Heart right ventricle (tissue), 16 donors: Measurements from ENCODE around the gene ZNF362. TPM values are rescaled to one million over a fixed set of nuclear protein-coding genes. Genes with fewer than 3 reads are reported as not detected.

ENCODE experiments used
- ATAC-seq, 8 donors: fragments of 200-7000 bp; cut with Tn5 transposase; one replicate each; pipeline ENCODE4 v1.9.1; 2020; ENCODE audit warnings: mild to moderate bottlenecking in 8 of 8, moderate library complexity in 8 of 8, moderate number of reproducible peaks in 1 of 8
- DNase-seq, 2 donors: peaks; one replicate each; pipeline ENCODE4 v3.0.0-alpha.2; 2020
- H3K27ac ChIP-seq, 10 donors: fragments of 200-600 bp; sonication (generic) in 2 of 10; one replicate each; pipeline versions ENCODE4 v1.5.0 to v1.8.0; 2020 to 2022; ENCODE audit warnings: mild to moderate bottlenecking in 3 of 10
- H3K27me3 ChIP-seq, 7 donors: fragments of 200-600 bp; one replicate each; pipeline ENCODE4 v1.8.0; 2021 to 2022; ENCODE audit warnings: mild to moderate bottlenecking in 2 of 7
- H3K36me3 ChIP-seq, 9 donors: fragments of 200-600 bp; sonication (generic) in 1 of 9; one replicate each; pipeline versions ENCODE4 v1.5.0 to v1.8.0; 2020 to 2022; ENCODE audit warnings: mild to moderate bottlenecking in 2 of 9
- H3K4me1 ChIP-seq, 9 donors: fragments of 200-600 bp; sonication (generic) in 1 of 9; one replicate each; pipeline versions ENCODE4 v1.5.0 to v1.8.0; 2020 to 2022; ENCODE audit warnings: mild to moderate bottlenecking in 4 of 9
- H3K4me3 ChIP-seq, 10 donors: fragments of 200-600 bp; sonication (generic) in 2 of 10; one replicate each; pipeline versions ENCODE4 v1.5.0 to v1.8.0; 2020 to 2022; ENCODE audit warnings: mild to moderate bottlenecking in 7 of 10, moderate library complexity in 2 of 10
- H3K9me3 ChIP-seq, 11 donors: fragments of 200-600 bp in 10 of 11; sonication (generic) in 2 of 11; one replicate each; pipeline versions ENCODE4 v1.5.0 to v1.8.0; 2013 to 2022; ENCODE audit warnings: mild to moderate bottlenecking in 2 of 11, control low read depth in 1 of 11, moderate library complexity in 1 of 11
- CTCF ChIP-seq, 9 donors: fragments of 200-600 bp; sonication (generic) in 2 of 9; IDR thresholded peaks; one replicate each; pipeline versions ENCODE4 v1.5.0 to v1.8.0; 2021 to 2022; ENCODE audit warnings: antibody characterized with exemption in 9 of 9, mild to moderate bottlenecking in 5 of 9, moderate library complexity in 1 of 9
- WGBS, 2 donors: extraction: QIAGEN DNeasy Blood & Tissue Kit; methylation state at CpG; one replicate each; pipeline ENCODE4 v1.1.7; 2013; ENCODE audit warnings: inconsistent platforms in 1 of 2; 5-methylcytosine and 5-hydroxymethylcytosine counted together
- intact Hi-C, 10 donors: fragments of 100-400 bp; cut with DNase I; formaldehyde crosslinking; loops; one replicate each; pipeline versions ENCODE4 v1.11.1 to v1.14.2; 2022
- polyA plus RNA-seq, 2 donors: library from polyadenylated mRNA; stranded (reverse); fragments of 200-250 nt; gene quantifications; one replicate each; pipeline ENCODE4 v1.2.3, GENCODE V29; 2013
- total RNA-seq, 10 donors: library from RNA; stranded (reverse); fragmentation: NEBNext Ultra II Directional in 3 of 10; extraction: Animal tissue kit (Norgen Biotek cat#: 25700) in 3 of 10; gene quantifications; one replicate each; pipeline versions ENCODE4 v1.2.1 to v1.2.4, GENCODE V29; 2021 to 2023
- donor health status: Arrhythmogenic right ventricular cardiomyopathy.
- donor health status: ischemic (EF 13 %, LVEDD 7.1; RV severe dilation, severe dysfunction).
- donor health status: healthy with polysubstance abuse.
- donor health status: DM: no; HTN: yes; CAD: no.
- donor health status: DM: no; HTN: no; CAD: no.
- donor health status: ischemic (EF 25% LVEDD 6.9; RV normal size, moderate dysfunction).
- donor health status: ischemic (EF 25% LVEDD 5.7; RV mildly dilated, moderate dysfunction).
- donor health status: healthy.
- donor health status: DM: yes; HTN: yes; CAD: no.
- donor health status: Ischemic cardiomyopathy.
- donor health status: ischemic (EF 35%, LVEDD 5.7; RV mildly dilated, moderate dysfunction).
- donor health status: nonischemic (EF 11% LVEDD 7.7; RV severe dilation, severe dysfunction).
- donor health status: DM: yes; HTN: yes; CAD: no.
- donor health status: PGD.
- donor health status: ischemic (EF 29% LVEDD 5.4; RV normal size, mild dysfunction).
- donor health status: nonischemic (EF 23%, LVEDD 6.1; RV moderate dilation, normal function).

ZNF362 gene
- total and polyA plus RNA-seq, 12 donors = 9.1 to 39.2 (median 31.3) TPM

GRCh38 chr1:33323663-33324477 lies 67.6 kb downstream of the ZNF362 start:
- DNase-seq (no peak), ATAC-seq (no peak)
- intact Hi-C loops = no loop called here
- no peak for TF ChIP-seq CTCF (IDR thresholded peaks at IDR 0.05)
- 66 to 79% methylated on average over 14 of the region's 14 CpGs for WGBS, 2 donors
- Histone ChIP-seq H3K27ac (peak overlapping the region in 4 of 10 donors; percentile 4 to 39 (median 12)), H3K36me3 (peaks cover 11 to 79% (median 65%) of the 10 kb centered on the region in 9 donors), H3K27me3 (no peaks in the 10 kb centered on the region), H3K4me3 (no peak overlapping the region), H3K9me3 (no peaks in the 10 kb centered on the region), H3K4me1 (peaks cover 5 to 55% (median 33%) of the 10 kb centered on the region in 9 donors)

- no peak for ATAC-seq
- H3K27me3 ChIP-seq = no peaks in the 10 kb centered on the region
- intact Hi-C loops = no loop called here
- no peaks in the 10 kb centered on the region for H3K9me3 ChIP-seq
- peaks cover 11 to 90% (median 75%) of the 10 kb centered on the region in 9 donors for H3K36me3 ChIP-seq
- H3K4me3 ChIP-seq = no peak overlapping the region
- no peak for DNase-seq
- peak overlapping the region in 6 of 10 donors; percentile 3 to 81 (median 12) for H3K27ac ChIP-seq
- WGBS, 2 donors = 65 to 71% methylated on average over 22 of the region's 22 CpGs
- no peak for TF ChIP-seq CTCF (IDR thresholded peaks at IDR 0.05)
- H3K4me1 ChIP-seq = peaks cover 5 to 62% (median 42%) of the 10 kb centered on the region in 9 donors
Observed at GRCh38 chr1:33324677-33325575, 68.6 kb downstream of the ZNF362 start.

GRCh38 chr1:33326785-33327184 lies 70.5 kb downstream of the ZNF362 start:
- Histone ChIP-seq H3K4me1 (peaks cover 5 to 74% (median 52%) of the 10 kb centered on the region in 9 donors), H3K27ac (peak overlapping the region in 4 of 10 donors; percentile 4 to 81 (median 48)), H3K27me3 (no peaks in the 10 kb centered on the region), H3K4me3 (no peak overlapping the region), H3K36me3 (peaks cover 11 to 100% (median 92%) of the 10 kb centered on the region in 9 donors), H3K9me3 (no peaks in the 10 kb centered on the region)
- TF ChIP-seq CTCF (IDR thresholded peaks at IDR 0.05) = no peak
- ATAC-seq = no peak
- intact Hi-C loops = no loop called here
- DNase-seq = no peak
- WGBS, 2 donors = 81 to 90% methylated on average over 9 of the region's 9 CpGs
